Activated CD4-positive, alpha-beta T cell treated with anti-CD3 and anti-CD28 coated beads for 36 hours (primary cell): ENCODE results near the gene C1orf198. TPM values are rescaled to one million over a fixed set of nuclear protein-coding genes. Genes with fewer than 3 reads are reported as not detected.

Experiments
- ATAC-seq: fragments of 200-7000 bp; cut with Tn5 transposase; one replicate; pipeline ENCODE4 v1.10.0; 2021; ENCODE audit warnings: mild to moderate bottlenecking, moderate library complexity
- CTCF ChIA-PET: fragments of 350-600 bp; sonication (Branson Sonifier 250); formaldehyde crosslinking; loops from one replicate; lab custom pipeline; 2021; ENCODE audit warnings: antibody characterized with exemption; lab: Charles Lee
- POLR2A ChIA-PET: fragments of 350-600 bp; sonication (Branson Sonifier 250); formaldehyde crosslinking; loops from one replicate; lab custom pipeline; 2021; ENCODE audit warnings: antibody characterized with exemption, inconsistent platforms; lab: Charles Lee
- DNase-seq: peaks from one replicate; pipeline ENCODE4 v3.0.0-alpha.2; 2020
- H3K27ac Mint-ChIP-seq: one replicate; pipeline ENCODE4 v1.8.0; 2021; ENCODE audit warnings: mixed read lengths
- H3K27me3 Mint-ChIP-seq: one replicate; pipeline ENCODE4 v1.8.0; 2021; ENCODE audit warnings: mixed read lengths
- H3K36me3 Mint-ChIP-seq: one replicate; pipeline ENCODE4 v1.8.0; 2021; ENCODE audit warnings: low read depth, mixed read lengths
- H3K4me1 Mint-ChIP-seq: one replicate; pipeline ENCODE4 v1.8.0; 2021; ENCODE audit warnings: mixed read lengths
- H3K4me3 Mint-ChIP-seq: one replicate; pipeline ENCODE4 v1.8.0; 2021; ENCODE audit warnings: mild to moderate bottlenecking, moderate library complexity, mixed read lengths
- H3K9me3 Mint-ChIP-seq: one replicate; pipeline ENCODE4 v1.8.0; 2021; ENCODE audit warnings: low read depth, mixed read lengths
- intact Hi-C, 2 experiments: fragments of 100-400 bp; cut with DNase I in 1 of 2; cut with micrococcal nuclease in 1 of 2; formaldehyde crosslinking; loops; one replicate each; pipeline versions ENCODE4 v1.14.2 to v1.15.1; 2022 to 2024; cut with DNase I, micrococcal nuclease
- total RNA-seq, 2 experiments: library from RNA; stranded (reverse); gene quantifications; one replicate each; pipeline ENCODE4 v1.2.3, GENCODE V29; 2021

The C1orf198 gene
- total RNA-seq, 2 experiments from 2014 or later, result 5.8 to 6.9 TPM

DNA sequence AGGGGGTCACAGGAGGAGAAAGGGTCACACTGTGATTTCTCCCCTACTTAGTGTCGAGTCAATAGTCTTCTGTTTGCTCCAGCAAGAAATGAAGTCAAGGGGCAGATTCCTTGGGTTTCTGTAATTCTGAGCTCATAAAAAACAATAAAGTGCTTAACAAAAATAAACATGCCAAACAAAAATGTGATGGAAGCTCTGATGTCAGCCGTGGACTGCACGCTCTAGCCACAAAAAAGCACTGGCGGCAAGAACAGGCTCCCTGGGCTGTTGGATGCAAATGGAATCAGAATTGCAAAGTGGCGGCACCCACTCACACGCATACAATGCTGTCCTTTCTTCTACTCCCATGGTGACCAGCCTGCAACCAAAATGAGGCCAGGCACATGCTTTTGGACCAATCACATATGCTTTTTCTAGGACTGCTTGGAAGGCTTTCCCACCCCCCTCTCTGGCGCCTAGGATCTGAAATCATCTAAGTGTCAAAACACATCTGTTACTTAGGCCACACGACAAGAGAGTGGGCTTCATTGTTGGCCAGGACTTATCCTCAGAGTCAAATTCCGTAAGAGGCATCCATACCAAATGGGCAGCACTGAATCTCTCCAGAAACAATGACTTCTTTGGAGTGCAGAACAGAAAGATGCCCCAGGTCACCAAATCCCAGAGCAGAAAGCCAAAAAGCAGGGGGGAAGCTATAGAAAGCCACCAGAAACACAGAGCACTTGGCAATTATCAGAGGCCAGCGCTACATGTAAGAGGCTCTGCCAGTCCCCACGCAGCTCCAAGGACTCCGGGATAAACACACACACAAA lies 9.2 kb downstream of the C1orf198 start:
- Mint-ChIP-seq H3K36me3 (no peaks in the 10 kb centered on the region), H3K27me3 (no peaks in the 10 kb centered on the region), H3K27ac (no peak overlapping the region), H3K4me1 (peaks cover 16% of the 10 kb centered on the region), H3K4me3 (no peak overlapping the region), H3K9me3 (no peaks in the 10 kb centered on the region)
- DNase-seq (no peak), ATAC-seq (no peak)
- ChIA-PET POLR2A (no interaction called here), CTCF (no interaction called here)
- intact Hi-C loops, result no loop called here

GRCh38 chr1:230858236-230858820 lies 10.0 kb downstream of the C1orf198 start:
- H3K27me3 Mint-ChIP-seq, result no peaks in the 10 kb centered on the region
- intact Hi-C loops, result no loop called here
- no peak overlapping the region for H3K27ac Mint-ChIP-seq
- CTCF ChIA-PET, result no interaction called here
- POLR2A ChIA-PET, result no interaction called here
- H3K4me3 Mint-ChIP-seq, result no peak overlapping the region
- ATAC-seq (no peak), DNase-seq (no peak)
- peaks cover 11% of the 10 kb centered on the region for H3K4me1 Mint-ChIP-seq
- no peaks in the 10 kb centered on the region for H3K9me3 Mint-ChIP-seq
- H3K36me3 Mint-ChIP-seq, result peaks cover 2% of the 10 kb centered on the region

- Mint-ChIP-seq H3K27ac (no peak overlapping the region), H3K9me3 (no peaks in the 10 kb centered on the region), H3K4me3 (no peak overlapping the region), H3K27me3 (no peaks in the 10 kb centered on the region), H3K36me3 (peaks cover 5% of the 10 kb centered on the region), H3K4me1 (peaks cover 6% of the 10 kb centered on the region)
- ChIA-PET CTCF (no interaction called here), POLR2A (no interaction called here)
- intact Hi-C loops, result no loop called here
- no peak for ATAC-seq
- DNase-seq, result no peak
Observed at GRCh38 chr1:230857822-230858221, 10.5 kb downstream of the C1orf198 start.

DNA sequence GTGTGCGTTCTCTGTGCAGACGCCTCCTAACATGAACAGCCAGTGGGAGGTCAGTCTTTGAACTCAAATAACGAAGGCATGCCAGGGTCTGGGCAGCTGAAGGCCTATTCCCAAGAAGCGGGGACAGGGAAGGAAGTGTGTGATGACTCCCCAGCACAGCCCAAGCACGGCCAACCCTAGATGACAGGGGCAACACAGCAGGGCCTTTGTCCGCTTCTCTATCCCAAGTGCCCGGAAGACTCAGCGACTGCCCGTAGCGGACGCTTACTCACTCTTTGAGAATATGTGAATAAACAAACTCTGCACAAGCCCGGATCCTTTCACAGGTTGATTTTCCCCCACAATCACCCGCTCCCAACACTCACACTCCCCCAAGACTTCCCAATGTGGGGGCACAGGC lies 11.2 kb downstream of the C1orf198 start:
- POLR2A ChIA-PET, result no interaction called here
- Mint-ChIP-seq H3K9me3 (no peaks in the 10 kb centered on the region), H3K27me3 (no peaks in the 10 kb centered on the region), H3K4me3 (no peak overlapping the region), H3K4me1 (no peaks in the 10 kb centered on the region), H3K36me3 (peaks cover 8% of the 10 kb centered on the region), H3K27ac (no peak overlapping the region)
- DNase-seq (no peak), ATAC-seq (no peak)
- CTCF ChIA-PET, result no interaction called here
- intact Hi-C loops, result no loop called here

DNA sequence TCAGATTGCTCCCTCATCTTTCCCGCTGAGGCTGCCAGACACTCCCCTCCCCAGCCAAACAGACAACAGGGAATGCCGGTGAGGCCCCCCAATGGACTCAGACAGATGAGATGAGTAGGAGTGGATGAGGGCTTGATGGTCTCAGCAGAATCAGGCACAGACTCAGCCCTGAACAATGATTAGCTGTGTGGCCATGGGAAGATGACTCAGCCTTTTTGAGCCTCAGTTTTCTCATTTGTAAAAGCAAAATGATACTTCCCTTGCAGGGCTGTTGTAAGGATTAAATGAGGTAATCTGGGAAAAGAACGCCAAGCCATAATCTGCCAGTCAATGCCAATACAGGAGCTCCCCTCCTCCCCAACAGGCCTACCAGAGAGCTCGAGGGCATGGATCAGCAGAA lies 12.4 kb downstream of the C1orf198 start:
- Mint-ChIP-seq H3K9me3 (no peaks in the 10 kb centered on the region), H3K4me1 (no peaks in the 10 kb centered on the region), H3K27ac (no peak overlapping the region), H3K4me3 (no peak overlapping the region), H3K27me3 (no peaks in the 10 kb centered on the region), H3K36me3 (peaks cover 10% of the 10 kb centered on the region)
- ChIA-PET CTCF (no interaction called here), POLR2A (no interaction called here)
- intact Hi-C loops, result no loop called here
- no peak for DNase-seq
- no peak for ATAC-seq

DNA sequence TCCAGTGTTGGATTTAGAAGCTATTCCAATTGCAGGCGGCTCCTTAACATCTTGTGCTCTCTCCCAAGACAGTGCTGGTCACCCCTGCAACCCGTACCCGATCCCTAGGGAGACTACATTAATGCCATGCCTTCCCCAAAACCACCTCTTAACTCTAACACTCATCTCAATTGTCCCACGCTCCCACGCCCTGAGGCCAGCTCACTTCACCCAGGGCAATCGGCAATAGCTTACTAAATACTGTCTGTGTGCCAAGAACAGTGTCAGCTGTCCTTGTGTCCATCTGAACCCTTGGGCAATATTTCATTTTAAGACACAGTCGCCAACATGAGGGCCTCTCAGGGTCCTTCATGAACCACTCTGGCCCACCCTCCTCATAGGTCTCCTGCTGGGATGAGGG lies 13.9 kb downstream of the C1orf198 start:
- H3K9me3 Mint-ChIP-seq, result no peaks in the 10 kb centered on the region
- H3K4me1 Mint-ChIP-seq, result no peaks in the 10 kb centered on the region
- ChIA-PET CTCF (interaction anchor here (1.4 kb wide), 1 partner anchor 59 kb away, joined by 6 read pairs; no protein-coding TSS in a partner anchor), POLR2A (no interaction called here)
- intact Hi-C loops, result no loop called here
- no peak overlapping the region for H3K27ac Mint-ChIP-seq
- no peak overlapping the region for H3K4me3 Mint-ChIP-seq
- DNase-seq (no peak), ATAC-seq (no peak)
- peaks cover 10% of the 10 kb centered on the region for H3K36me3 Mint-ChIP-seq
- no peaks in the 10 kb centered on the region for H3K27me3 Mint-ChIP-seq

DNA sequence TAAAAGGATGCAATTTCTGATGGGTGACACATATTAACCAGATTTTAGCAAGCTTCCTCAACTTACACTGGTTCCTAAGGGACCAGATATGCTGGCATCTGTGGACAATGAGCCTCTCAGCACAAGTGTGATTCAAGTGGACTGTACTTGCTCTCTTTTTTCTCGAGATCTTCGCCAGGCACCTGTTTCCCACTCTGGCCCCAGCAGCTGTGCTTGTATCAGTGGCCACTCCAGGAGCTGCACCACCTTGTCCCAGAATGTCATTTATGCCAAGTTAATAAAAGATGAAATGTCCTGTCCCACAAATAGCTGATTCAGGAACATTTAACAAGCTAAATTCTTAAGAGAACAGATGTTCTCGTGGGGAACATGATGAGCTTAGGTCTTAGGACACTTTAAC lies 14.6 kb downstream of the C1orf198 start:
- no peaks in the 10 kb centered on the region for H3K4me1 Mint-ChIP-seq
- intact Hi-C loops, result no loop called here

GRCh38 chr1:230852959-230853358 lies 15.4 kb downstream of the C1orf198 start:
- DNase-seq (no peak), ATAC-seq (no peak)
- Mint-ChIP-seq H3K9me3 (no peaks in the 10 kb centered on the region), H3K27ac (no peak overlapping the region), H3K27me3 (no peaks in the 10 kb centered on the region), H3K36me3 (peaks cover 10% of the 10 kb centered on the region), H3K4me3 (no peak overlapping the region), H3K4me1 (no peaks in the 10 kb centered on the region)
- ChIA-PET CTCF (interaction anchor here (1.4 kb wide), 1 partner anchor 60 kb away, joined by 6 read pairs; no protein-coding TSS in a partner anchor), POLR2A (no interaction called here)
- intact Hi-C loops, result no loop called here

More for the DNA sequence above, 14.6 kb downstream of the C1orf198 start:
- Mint-ChIP-seq H3K9me3 (no peaks in the 10 kb centered on the region), H3K27me3 (no peaks in the 10 kb centered on the region), H3K27ac (no peak overlapping the region), H3K4me3 (no peak overlapping the region), H3K36me3 (peaks cover 10% of the 10 kb centered on the region)
- ChIA-PET CTCF (interaction anchor here (1.4 kb wide), 1 partner anchor 59 kb away, joined by 6 read pairs; no protein-coding TSS in a partner anchor), POLR2A (no interaction called here)
- DNase-seq, result no peak
- no peak for ATAC-seq

- ATAC-seq, result no peak
- H3K27ac Mint-ChIP-seq, result no peak overlapping the region
- ChIA-PET POLR2A (no interaction called here), CTCF (interaction anchor here (0.7 to 0.9 kb wide), 2 partner anchors 9 to 311 kb away, joined by 3 read pairs; no protein-coding TSS in a partner anchor)
- intact Hi-C loops, result no loop called here
- H3K4me3 Mint-ChIP-seq, result no peak overlapping the region
- no peaks in the 10 kb centered on the region for H3K9me3 Mint-ChIP-seq
- no peaks in the 10 kb centered on the region for H3K27me3 Mint-ChIP-seq
- no peak for DNase-seq
- H3K4me1 Mint-ChIP-seq, result no peaks in the 10 kb centered on the region
- H3K36me3 Mint-ChIP-seq, result peaks cover 10% of the 10 kb centered on the region
Observed at GRCh38 chr1:230851291-230851691, 17.0 kb downstream of the C1orf198 start.

DNA sequence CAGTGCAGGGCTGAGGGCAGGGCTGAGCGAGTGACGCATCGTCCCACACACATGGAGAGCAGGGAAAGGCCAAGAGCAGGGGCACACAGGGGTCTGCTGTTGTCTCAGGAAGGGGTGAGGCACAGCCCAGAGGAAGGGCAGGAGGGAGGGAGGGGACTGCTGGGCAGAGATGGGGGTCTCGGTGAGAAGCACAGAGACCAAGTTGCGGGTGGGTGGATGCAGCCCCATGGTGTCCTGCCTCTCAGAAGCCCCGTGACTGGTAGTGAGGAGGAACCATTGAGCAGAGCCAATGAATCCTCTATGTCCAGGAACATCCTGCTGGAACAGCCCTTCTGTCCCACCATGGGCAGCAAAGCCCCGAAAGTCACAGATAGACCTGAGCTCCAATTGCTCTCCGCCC lies 17.8 kb downstream of the C1orf198 start:
- no peak overlapping the region for H3K27ac Mint-ChIP-seq
- no peak for DNase-seq
- H3K4me3 Mint-ChIP-seq, result no peak overlapping the region
- ChIA-PET CTCF (interaction anchor here (0.9 kb wide), 1 partner anchor 312 kb away, joined by 3 read pairs; no protein-coding TSS in a partner anchor), POLR2A (no interaction called here)
- no peaks in the 10 kb centered on the region for H3K9me3 Mint-ChIP-seq
- H3K36me3 Mint-ChIP-seq, result peaks cover 10% of the 10 kb centered on the region
- no peak for ATAC-seq
- intact Hi-C loops, result no loop called here
- no peaks in the 10 kb centered on the region for H3K4me1 Mint-ChIP-seq
- H3K27me3 Mint-ChIP-seq, result no peaks in the 10 kb centered on the region

- DNase-seq (no peak), ATAC-seq (no peak)
- Mint-ChIP-seq H3K27ac (no peak overlapping the region), H3K4me3 (no peak overlapping the region), H3K36me3 (peaks cover 10% of the 10 kb centered on the region), H3K27me3 (no peaks in the 10 kb centered on the region), H3K4me1 (no peaks in the 10 kb centered on the region), H3K9me3 (no peaks in the 10 kb centered on the region)
- ChIA-PET CTCF (interaction anchor here (0.7 kb wide), 1 partner anchor 484 kb away, joined by 3 read pairs; no protein-coding TSS in a partner anchor), POLR2A (interaction anchor here (0.7 kb wide), 1 partner anchor 927 kb away, joined by 5 read pairs; no protein-coding TSS in a partner anchor)
- intact Hi-C loops, result no loop called here
Observed at GRCh38 chr1:230849451-230850224, 18.7 kb downstream of the C1orf198 start.
